GM18508 (cell line): ENCODE data around the gene NPBWR2.

ENCODE experiments used
- ATAC-seq: cut with Tn5 transposase; IDR thresholded peaks from one replicate; pipeline ENCODE4 v1.9.1; 2021; ENCODE audit warnings: moderate number of reproducible peaks; ENCODE audit not compliant: insufficient read depth, unreplicated experiment

Gene NPBWR2

DNA sequence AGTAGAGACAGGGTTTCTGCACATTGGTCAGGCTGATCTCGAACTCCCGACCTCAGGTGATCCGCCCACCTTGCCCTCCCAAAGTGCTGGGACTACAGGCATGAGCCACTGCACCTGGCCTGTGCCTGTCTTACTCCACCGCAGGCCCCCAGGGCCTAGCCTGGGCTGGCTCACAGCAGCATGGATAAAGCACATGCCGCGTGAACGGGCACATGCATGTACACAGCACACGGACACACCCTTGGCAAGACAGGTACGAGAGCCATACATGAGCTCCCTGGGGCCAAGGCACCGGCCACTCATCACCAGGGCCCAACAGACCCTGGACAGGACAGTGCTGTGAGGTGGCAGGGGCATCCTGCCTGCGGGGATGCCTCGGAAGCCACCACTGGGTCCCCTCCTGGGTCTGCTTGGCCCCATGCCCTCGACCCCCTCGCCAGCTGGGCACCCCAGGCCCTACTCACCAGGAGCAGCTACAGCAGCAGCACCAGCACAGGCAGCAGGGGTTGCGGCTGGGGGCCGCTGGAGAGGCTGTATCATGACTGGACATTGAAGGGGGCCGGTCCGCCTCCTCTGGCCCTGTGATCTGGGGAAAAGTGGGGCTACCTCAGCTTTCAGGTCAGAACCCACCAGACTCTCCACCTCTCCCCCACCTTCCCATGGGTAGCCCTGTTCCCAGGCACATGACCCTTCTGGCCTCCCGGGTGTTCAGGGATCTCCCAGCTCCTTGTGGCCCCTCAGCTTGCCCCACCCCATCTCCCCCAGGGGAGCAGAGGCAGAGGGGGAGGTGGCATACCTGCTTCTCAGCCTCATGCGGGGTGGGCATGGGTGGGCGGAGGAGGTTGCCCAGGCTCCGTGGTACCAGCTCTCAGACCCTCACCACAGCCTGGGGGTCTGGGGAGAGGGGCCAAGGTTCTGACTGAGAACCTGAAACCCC is 31.0 kb downstream of the NPBWR2 start:
- ATAC-seq: no peak

DNA sequence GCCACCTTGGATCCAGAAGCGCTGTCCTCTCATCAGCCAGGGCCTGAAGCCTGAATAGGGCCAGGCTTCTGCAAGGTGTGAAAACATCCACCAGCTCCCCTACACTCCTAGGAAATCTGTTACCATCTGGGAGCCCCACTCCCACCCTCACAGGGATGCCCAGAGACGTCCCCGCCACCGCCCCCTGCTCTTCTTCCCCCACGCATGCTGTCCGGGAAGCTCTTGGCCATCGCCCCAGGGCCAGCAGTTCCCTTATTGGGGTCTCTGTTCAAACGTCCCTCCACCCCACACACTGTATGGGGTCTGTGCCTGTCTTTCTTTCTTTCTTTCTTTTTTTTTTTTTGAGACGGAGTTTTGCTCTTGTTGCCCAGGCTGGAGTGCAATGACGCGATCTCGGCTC is 31.8 kb downstream of the NPBWR2 start:
- ATAC-seq: no peak

- ATAC-seq: no peak
These were observed 32.4 kb downstream of the NPBWR2 start for GRCh38 chr20:64074963-64075362.

GRCh38 chr20:64074184-64074789 is 33.1 kb downstream of the NPBWR2 start:
- ATAC-seq: no peak

DNA sequence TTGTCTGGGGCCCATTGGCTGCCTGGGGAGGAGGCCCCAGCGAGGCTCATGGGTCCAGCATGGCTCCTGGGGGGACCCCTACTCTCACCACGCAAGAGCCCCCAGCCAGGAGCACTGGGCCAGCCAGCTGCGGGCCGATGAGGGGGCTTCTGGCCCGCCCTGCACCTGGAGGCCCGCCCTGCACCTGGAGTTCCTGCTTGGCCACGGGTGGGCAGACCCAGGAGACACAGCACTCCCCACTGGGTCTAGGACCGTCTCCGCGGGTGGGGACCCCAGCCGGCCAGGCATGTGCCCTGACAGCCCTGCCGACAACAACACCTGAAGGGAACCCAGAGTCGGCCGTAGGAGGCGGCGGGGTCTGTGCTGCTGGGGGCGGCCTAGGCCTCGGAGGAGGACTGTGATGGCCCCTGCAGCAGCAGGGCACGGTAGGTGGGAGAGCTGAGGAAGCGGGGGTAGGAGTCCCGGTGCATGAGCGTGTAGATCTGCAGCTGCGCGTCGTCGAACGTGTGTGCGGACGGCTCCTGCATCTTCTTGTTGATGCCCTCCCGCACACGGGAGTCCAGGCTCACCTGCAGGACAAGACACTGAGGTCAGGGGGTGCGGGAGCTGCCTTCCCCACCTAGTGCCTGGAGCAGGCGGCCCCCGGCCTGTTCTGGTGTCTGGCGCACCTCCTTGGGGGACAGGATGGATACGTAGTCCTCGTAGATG is 33.7 kb downstream of the NPBWR2 start:
- no peak for ATAC-seq

- ATAC-seq: no peak
These were observed 34.8 kb downstream of the NPBWR2 start for GRCh38 chr20:64072498-64073063.

DNA sequence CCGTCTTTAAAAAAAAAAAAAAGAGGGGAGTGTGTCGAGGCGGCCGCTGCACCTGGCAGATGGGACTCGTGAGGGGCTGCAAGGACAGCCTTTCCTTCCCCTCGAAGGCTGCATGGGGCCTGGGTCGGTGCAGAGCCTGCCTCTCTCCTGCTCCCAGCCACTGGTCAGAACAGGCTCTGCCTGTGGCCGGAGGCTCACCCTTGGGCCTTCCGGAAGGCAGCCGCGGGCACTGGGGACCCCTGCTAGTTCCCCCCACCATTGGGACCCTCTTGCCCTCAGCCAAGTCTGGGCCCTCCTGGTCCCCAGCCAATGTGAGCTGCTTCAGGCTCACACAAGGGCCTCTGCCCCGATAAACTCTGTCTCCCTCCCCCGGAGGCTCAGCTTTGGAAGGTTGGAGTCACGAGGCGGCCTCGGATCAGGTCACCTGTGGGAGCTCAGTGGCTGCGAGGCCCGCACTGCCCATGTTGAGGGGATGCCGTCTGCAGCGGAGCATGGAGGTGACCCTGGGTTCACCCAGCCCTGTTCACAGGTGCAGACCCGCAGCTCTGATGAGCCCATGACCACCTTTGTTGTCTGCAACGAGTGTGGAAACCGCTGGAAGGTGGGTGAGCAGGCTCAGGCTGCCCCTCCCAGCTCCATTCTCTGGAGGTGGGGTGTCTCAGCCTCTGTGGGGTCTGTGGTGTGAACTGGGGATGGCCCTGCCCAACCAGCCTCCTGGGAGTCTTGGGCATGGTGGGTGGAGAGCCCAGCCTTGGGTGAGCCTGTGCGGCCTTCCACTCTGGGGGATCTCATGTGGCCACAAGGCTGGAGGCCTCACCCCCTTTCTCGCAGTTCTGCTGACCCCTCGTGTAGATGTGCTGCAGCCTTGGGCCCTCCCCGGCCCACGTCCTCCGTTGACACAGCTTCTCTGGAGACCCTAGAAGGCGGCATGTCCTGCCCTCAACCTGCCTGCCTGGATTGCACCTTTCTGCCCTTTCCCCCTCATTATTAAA is 35.7 kb downstream of the NPBWR2 start:
- ATAC-seq: no peak

DNA sequence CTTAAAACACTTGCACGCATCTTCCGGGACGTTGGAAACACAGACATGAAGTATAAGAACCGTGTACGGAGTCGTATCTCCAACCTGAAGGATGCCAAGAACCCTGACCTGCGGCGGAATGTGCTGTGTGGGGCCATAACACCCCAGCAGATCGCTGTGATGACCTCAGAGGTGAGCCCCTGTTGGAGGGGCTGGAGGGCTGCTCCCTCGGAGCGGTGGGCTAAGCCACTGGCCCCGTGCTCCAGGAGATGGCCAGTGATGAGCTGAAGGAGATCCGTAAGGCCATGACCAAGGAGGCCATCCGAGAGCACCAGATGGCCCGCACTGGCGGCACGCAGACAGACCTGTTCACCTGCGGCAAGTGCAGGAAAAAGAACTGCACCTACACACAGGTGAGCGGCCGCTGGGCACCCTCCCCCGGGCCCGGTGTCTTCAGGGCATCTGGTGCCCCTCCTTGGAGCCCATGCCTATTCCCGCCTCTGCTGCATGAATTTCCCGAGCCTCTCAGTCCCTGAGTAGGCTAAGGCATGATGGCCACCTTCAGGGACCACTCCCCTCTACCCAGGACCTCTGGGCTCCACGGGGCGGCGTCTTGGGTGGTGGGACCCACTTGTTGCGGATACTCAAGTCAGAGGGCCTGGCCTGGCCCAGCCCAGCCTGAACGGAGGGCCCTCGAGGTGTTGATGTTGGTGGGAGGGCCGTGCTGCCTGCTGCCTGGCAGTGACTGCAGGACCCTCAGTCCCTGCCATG is 36.9 kb downstream of the NPBWR2 start:
- no peak for ATAC-seq

DNA sequence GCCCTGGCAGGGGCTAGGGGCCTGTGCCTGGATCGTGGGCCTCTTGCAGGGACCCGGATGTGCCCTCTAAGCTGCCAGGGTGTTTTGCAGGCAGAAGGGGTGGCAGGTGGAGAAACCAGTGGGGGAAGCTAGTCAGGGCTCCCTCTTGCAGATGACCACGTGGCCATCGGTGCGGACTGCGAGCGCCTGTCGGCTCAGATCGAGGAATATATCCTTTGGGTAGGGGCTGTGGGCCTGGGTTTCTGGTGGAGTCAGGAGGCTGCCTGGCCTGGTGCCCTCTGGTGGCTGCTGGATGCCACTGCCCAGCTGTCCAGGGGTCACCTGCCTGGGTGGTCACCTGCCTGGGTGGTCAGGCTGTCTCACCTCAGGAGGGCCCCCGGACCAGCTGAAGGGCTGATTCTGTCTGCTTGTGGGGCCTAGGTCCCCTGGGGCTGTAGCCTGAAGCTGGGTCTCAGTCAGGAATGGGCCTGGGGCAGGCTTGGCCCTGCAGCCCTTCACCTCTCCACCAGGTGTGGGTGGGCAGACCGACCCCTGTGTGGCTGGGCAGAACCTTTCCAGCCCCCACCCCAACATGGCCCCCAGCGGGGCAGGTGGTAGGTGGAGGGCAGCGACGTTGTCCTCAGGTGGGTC is 37.6 kb downstream of the NPBWR2 start:
- ATAC-seq: no peak

DNA sequence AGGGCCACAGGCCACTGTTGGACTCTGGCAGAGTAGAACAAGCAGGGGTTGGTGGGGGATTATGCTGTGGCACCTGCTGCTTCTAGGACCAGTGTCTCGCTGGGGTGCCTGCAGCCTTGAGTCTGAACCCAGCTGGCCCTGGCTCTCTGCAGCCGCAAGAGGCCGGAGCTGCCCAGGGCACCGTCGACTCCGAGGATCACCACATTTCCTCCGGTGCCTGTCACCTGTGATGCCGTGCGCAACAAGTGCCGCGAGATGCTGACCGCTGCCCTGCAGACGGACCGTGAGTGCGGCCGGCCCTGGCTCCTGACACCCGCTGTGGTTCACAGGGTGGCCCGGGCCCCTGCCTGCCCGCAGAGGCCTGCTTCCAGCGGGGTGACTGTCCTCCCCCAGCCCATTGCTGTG is 38.2 kb downstream of the NPBWR2 start:
- ATAC-seq: no peak

DNA sequence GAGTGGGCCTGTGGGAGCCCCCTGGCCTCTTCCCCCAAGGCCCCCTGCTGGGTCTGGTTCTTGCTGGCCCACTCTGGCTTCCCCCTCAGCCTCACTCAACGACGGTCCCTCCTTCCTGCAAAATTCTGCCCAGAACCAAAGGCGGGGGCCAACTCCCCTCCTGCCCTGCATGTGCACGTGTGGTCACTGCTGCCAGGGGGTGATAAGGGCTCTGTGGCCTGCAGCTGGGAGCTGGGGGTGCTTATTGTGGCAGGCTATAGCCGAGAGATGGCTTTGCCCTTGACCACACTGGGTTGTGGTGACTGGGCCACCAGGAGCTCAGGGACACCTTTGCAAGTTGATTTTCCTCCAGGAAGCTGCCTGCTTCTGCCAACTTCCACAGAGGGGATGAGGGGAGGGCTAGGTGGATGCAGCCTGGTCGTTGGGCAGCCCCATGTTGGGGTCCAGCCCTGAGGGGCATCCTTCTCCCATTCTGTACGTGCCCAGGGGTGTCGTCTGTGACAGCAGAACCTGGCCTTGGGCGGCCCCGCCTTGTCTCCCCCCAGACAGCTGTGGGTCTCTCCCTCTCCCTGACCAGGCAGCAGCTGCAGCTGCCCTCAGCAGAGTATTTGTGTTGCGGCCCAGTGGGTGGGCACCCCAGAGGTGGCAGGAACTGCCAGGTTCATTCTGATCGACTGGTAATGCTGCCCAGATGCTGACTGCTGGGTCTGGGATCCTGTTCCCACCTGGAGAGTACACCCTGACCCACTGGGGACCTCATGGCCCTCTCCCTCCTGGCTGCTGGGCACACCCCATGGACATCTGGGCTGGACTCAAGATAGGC is 38.8 kb downstream of the NPBWR2 start:
- ATAC-seq: no peak

GRCh38 chr20:64067733-64068307 is 39.5 kb downstream of the NPBWR2 start:
- no peak for ATAC-seq

- ATAC-seq: no peak
These were observed 40.2 kb downstream of the NPBWR2 start for GRCh38 chr20:64067005-64067632.

DNA sequence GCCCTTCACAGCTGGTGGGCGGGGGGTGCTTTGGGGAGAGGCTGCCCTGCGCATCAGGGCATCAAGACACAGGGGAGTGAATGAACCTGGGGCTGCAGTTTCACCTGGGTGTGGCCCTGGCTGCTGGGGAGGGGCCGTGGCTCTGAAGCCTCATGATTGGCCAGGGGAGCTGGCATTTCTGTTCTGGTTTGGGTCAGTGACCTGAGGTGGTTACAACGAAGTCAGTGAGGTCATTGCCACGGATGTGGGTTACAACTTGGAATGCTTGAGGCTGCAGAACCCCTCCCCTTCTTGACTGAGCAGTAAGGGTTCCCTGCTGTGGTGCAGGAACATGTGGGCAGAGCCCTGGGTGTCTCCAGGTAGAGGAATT is 41.4 kb downstream of the NPBWR2 start:
- no peak for ATAC-seq

- no peak for ATAC-seq
These were observed 42.0 kb downstream of the NPBWR2 start for GRCh38 chr20:64065062-64065973.

GRCh38 chr20:64064145-64064698 is 43.1 kb downstream of the NPBWR2 start:
- ATAC-seq: no peak
